GM21360 (cell line): ENCODE data around the gene SMTNL2.
"Not testable (repeated sequence)": the region's sequence is repeated elsewhere in the genome, so short reads cannot be mapped to it uniquely, and the experiment has no call there.

Source experiments
- ATAC-seq: cut with Tn5 transposase; IDR thresholded peaks from one replicate; pipeline ENCODE4 v1.9.1; 2021; ENCODE audit warnings: mild to moderate bottlenecking, moderate library complexity; ENCODE audit not compliant: unreplicated experiment

The SMTNL2 gene

DNA sequence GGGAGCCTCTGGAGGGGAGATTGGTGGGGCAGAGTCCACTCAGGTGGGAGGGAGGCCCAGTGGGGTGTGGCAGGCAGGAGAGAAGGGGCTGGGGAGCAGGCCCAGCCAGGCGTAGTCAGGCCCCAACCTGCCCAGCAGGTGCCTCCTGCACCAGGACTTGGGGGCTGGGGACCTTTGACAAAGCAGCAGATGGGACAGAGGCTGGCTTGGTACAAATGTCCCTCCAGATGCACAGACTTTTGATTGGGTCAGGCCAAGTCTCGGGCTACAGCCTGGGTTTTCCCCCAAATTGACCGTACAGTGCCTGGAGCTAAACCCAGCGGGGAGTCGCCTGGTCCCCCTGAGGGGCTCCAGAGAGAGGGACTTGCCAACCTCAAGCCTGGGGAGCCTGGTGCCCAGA, 24.4 kb upstream of the SMTNL2 start:
- ATAC-seq: no peak

DNA sequence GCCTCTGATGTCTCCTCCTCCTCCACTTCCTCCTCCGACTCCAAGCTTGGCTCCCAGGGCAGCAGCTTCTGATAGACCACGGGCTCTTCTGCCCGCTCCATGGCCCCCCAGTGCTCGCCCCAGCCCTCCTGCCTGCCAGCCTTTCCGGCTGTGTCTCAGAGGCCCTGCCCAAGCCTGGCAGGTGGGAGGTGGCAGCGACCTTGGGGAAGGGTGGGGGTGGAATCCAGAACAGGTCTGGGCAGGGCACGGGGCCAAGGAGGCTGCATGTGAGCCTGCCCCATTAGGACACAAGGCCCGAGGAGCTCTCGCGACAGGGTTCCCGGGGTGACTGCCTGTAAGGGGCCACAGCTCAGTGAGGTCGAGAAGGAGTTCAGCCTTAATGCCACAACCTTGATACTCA, 23.9 kb upstream of the SMTNL2 start, which contains the start of gene GGT6:
Gene GGT6 (minus strand): TSS at position 157 of the 400 bp plus-strand sequence. CDS start 56 bp downstream, at position 101.
- ATAC-seq: no peak

DNA sequence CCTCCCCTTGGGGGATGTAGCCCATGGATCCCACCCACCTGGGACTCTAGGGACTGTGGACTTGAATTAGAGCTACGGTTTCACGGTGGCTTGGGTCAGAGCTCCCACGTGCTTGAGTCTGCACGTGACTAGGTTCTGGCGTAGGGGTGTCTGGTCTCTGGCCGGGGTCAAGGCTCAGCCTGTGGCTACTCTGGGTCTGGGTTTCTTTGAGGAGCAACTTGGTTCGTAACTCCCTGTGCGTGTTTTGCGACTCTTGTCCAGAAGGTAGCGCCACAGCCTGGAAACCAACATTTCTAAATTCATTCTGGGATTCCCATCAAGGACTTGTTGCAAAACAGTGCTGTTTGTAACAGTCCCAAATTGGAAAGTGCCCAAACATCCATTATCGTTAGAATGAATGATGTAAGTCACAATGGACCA, 23.5 kb upstream of the SMTNL2 start:
- ATAC-seq: no peak

DNA sequence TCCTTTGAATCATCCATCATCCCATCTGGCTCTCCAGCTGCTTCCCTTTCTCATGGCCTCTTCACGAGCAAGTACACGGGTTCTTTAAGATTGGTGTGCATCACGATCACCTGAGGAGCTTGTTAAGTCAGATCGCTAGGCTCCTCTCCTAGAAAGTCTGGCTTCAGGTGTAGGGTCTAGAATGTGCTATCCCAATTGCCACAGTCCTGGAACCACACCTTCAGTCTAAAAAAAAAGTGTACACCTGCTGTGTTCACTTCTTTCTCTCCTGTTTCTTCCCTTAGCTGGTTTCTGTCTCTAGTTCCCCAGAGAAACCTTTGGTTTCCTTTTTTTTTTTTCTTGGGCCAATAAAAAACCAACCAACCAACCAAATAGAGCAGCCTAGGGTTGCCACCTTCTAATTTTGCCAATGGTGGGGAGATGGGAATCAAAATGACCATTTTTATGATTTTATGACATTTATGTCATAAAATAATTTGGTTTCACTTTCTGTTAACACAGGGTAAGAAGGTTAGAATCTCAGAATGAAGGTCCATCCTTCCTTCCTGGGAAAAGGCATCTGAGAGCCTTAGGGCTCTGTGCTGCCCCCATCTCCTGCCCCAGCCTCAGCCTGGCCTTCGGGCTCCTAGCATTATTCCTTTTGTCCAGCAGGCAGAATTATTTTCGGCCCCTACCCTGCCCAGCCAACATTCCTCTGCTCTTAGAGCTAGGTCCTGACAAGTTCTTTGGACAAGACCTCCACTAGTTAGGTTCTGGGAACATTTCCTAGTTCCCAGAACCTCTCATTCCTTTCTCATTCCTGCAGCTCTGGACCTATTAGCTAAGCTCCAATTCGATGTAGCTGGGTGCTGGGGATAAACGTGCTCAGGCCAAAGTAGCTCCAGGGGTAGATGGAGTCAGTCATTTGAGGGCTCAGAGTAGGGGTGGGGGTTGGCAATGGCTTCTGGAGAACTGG, 22.0 kb upstream of the SMTNL2 start:
- ATAC-seq: no peak

DNA sequence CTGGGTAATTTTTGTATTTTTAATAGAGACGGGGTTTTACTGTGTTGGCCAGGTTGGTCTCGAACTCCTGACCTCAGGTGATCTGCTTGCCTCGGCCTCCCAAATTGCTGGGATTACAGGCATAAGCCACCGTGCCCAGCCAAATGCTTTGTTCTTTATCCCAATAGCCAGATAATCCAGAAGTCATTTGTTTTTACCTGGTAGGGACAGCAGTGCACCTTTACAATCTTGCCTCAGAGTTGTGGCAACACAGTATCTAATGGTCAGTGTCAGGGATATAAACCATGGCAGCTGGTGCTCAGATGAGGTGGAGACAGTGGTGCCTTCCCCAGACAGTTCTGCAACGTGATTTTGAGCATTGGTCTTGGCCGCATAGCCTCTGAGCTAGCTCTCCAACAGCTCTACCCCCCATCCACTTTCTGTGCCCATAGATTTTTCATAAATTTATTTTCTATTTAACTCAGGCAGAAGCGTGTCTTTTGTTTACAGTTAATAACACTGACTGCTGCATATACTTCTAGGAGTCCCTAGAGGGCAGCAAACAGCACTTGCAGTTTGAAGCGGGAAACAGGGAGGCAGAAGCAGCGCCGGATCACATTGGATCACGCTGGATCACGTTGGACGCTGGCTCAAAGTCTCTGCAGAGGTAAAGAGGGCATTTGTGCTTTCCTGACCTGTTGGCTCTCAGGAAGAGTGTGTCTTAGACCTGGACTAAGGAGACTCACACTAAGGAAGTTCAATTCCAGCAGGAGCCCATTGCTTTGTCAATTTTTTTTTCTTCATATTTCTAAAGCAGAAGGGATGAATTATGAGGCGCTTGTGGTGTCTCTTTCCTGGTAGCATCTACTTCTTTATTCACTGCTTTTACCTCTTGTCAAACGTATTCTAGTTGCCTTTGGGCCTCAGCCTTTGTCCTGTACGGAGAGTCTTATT, 18.9 kb upstream of the SMTNL2 start:
- ATAC-seq: no peak

DNA sequence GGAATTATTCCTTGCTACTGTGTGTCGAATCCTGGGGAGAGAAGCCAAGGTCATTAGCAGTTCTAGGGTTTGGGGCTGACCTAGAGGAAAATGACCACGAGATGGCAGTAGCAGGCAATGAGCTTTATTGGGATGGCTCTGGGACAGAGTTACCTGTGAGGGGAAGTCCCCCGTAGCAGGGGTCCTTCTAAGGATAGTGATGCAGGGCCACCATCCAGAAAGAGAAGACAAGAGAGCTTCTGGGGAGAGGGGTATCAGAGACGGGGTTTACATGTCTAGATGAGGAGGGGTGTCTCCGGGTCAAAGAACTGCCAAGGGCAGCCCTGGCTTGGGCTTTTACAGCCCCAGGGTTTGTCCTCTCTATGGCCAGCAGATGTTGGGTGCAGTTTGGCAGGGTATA, 17.5 kb upstream of the SMTNL2 start:
- no peak for ATAC-seq

DNA sequence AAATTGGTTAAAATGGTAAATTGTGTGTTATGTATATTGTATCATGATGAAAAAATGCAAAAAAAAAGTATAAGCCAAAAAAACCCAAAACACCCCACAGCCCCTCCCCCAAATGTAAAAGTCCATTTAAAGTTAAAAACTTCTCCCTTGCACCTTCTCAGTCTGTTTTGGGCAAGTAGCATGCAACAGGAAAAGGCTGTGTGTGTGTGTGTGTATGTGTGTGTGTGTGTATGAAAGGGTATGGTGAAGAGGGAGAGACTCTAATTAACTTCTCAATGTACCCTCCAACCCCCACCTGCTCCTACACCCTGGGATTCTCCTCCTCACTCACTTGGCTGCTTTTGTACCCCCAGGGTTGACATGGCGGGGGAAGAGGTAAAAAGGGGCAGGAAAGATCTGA, 14.7 kb upstream of the SMTNL2 start:
- ATAC-seq: no peak

DNA sequence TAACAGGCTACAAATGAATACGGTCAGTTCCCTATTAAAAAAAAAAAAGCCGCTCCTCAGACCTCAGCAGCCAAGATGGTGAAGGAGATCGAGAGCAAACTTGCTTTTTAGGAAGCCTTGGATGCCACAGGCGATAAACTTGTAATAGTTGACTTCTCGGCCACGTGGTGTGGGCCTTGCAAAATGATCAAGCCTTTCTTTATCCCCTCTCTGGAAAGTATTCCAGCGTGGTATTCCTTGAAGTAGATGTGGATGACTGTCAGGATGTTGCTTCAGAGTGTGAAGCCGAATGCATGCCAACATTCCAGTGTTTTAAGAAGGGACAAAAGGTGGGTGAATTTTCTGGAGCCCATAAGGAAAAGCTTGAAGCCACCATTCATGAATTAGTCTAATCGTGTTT, 12.2 kb upstream of the SMTNL2 start:
- ATAC-seq: no peak

DNA sequence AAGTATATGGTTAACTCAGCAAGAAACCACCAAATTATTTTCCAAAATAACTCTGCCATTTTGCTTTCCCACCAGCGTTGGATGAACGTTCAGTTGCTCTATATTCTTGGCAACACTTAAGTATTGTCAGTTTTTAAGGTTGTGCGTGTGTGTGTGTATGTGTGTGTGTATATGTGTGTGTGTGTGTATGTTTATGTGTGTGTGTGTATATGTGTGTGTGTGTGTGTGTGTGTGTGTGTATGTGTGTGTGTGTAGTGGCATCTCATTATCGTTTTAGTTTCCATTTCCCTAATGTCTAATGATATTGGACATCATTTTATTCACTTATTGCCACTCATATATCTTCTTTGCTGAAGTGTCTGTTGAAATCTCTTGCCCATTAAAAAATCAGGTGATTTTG, 11.2 kb upstream of the SMTNL2 start:
- ATAC-seq: no peak

DNA sequence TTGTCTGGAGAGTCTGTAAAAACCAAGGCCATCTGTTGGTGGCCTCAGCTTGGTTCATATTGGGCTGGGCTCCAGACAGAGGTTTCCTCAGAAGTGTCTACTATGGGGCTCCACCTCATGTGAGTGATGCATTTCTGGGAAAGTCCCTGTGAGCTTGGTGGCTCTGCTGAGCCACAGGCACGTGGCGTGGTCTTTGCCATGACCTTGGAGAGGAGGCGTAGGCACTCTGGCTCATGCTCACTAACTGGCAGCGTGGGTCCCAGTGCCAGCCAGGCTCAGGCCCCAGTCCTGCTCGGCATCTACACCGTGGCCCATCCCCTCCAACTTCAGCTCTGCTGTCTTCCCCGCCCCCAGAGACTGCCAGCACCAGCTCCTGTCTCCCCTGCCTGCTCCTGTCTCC, 10.7 kb upstream of the SMTNL2 start:
- ATAC-seq: no peak

DNA sequence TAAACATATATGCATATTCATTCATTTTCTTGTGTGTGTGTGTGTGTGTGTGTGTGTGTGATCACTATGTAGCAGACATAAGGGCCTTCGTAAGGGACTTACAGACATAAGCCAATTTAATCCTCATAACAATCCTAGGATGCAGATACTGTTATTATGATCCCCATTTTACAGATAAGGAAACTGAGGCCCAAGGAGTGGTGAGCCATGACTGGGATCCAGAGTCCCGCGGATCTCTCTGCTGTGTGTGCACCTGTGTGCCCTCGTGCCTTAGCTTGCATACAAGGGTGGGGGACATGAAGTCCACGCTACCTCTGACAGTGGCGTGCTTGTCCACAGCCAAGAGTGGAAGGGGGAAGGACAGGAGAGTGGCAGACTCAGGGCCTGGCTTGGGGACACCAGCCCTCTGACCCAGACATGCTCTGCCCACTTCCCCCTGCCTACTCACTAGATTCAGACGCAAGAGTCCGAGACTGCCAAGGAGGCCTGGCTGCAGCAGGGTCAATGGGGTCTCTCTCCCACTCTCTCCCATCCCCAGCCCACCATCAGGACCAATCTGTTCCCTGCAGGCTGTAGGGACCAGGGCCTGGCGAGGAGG, 9.8 kb upstream of the SMTNL2 start:
- no peak for ATAC-seq

DNA sequence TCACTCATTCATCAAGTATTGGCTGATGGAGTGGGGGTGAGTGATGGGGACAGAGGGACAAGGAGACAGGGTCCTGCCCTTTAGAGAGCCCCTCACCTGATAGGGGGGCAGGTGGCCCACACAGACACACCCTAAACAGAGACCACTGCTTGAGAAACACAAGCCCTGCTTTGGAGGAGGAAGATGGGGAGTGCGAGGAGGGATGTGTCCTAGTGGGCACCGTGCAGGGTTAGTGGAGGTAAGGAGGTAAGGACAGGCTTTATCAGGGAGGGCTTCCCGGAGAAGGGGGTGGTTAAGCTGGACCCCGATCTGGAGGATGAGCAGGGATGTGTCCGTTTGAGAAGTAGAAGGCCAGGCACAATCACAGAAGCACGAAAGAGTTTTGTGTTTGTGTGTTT, 8.2 kb upstream of the SMTNL2 start:
- no peak for ATAC-seq

DNA sequence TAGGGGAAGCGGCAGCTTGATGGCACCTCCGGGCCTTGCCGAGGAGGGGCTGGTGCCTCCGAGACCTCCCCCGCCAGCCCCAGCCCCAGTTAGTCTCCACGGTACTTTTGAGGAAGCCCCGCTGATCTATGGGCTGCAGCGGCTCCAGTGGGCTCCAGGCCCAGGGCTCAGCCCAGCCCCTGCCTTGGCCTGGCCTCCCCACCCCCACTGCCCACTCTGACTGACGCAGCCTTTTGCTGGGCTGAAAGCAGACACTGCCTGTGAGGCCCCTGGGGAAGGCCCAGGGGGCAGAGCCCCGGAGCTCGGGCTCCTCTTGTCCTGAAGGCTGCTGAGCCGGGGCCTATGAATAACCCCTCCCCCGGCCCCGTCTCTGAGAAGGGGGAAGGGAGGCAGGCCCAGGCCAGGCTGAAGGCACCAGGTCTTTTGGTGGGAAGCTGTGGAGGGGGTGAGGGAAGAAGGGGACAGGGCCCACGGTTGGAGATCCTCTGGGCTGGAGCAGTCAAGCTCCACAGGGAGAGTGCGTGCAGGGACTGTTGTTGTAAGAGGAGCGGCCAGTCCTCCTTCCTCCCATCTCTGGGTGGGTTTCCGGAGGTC, 7.5 kb upstream of the SMTNL2 start:
- ATAC-seq: no peak

DNA sequence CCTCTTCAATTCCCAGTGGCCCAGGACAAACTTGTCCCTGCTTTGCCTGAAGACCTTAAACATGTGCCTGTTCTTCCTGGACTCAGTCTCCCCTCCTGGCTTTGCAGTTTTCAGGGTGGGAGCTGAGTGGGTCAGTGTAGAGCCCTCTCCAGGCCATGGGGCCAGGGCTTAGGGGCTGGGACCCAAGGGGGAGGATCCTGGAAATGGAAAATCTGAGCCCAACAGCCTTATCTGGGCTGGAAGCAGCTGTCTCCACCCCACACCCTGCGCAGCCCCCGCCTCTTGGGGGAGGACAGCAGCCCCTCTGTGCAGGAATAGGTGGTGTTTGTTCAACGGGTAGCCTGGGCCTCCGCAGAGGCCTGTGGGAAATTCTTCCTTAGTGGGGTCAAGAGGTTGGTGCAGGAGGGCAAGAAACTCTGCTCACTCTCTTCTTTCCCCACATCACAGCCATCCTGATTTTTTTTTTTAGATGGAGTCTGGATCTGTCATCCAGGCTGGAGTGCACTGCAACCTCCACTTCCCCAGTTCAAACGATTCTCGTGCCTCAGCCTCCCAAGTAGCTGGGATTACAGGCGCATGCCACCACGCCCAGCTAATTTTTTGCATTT, 6.8 kb upstream of the SMTNL2 start:
- no peak for ATAC-seq

DNA sequence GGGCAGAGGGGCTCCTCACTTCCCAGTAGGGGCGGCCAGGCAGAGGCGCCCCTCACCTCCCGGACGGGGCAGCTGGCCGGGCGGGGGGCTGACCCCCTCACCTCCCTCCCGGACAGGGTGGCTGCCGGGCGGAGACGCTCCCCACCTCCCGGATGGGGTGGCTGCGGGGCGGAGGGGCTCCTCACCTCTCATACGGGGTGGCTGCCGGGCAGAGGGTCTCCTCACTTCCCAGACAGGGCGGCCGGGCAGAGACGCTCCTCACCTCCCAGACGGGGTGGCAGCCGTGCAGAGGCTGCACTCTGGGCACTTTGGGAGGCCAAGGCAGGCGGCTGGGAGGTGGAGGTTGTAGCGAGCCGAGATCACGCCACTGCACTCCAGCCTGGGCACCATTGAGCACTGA, 6.0 kb upstream of the SMTNL2 start:
- ATAC-seq: not testable (repeated sequence)

DNA sequence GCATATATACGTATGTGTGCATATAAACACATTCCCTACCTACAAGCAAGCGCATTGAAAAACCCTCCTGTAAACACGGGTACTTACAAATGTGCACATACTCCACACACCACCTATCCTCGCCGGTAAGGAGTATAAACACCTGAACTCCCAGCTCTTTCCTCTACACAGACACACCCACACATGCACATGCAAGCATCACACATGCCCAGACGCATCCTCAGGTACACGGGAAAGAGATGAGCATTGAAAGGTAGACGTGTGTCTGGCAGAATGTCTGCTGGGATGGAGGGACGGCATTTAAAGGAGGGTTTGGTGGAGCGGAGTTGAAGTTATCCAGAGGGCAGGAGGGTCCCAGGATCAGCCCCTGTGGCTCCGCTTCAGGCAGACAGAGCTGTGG, 4.7 kb upstream of the SMTNL2 start:
- ATAC-seq: no peak

DNA sequence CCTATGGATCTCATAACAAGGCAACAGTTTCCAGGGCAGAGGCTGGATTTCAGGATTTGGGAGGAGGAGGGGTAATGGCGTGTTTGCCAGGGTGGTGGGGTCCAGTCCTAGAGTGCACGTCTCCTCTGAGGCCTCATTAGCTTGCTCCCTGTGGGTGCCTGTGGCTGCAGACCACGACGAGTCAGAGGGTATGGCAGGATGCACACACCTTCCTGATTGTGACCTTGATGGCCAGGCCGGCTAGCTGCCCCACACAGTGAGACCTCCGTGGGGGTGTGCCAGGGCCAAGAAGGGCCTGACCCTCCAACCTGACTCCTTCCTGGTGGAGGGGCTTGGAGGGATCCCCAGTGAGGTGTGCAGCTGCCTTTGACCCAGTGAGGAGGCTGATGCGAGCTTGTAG, 4.0 kb upstream of the SMTNL2 start:
- no peak for ATAC-seq

DNA sequence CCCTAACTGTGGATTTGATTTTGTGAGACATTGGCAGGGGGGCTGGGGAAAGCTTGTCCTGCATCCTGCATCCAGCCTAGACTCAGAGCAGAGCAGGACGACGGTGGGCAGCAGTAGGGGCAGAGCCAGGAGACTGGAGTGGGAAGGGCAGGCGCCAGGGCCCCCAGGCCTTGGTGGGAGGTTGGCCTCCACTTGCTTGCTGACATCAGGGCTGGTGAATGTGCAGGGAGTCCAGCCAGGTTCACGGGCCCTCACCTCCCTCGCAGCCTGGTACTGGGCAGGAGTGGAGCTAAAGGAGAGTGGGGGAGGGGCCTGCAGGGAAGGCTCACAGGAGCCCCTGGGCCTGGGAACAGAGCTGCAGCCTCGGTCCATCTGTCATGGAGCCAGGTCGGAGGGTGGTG, 2.2 kb upstream of the SMTNL2 start:
- ATAC-seq: no peak

DNA sequence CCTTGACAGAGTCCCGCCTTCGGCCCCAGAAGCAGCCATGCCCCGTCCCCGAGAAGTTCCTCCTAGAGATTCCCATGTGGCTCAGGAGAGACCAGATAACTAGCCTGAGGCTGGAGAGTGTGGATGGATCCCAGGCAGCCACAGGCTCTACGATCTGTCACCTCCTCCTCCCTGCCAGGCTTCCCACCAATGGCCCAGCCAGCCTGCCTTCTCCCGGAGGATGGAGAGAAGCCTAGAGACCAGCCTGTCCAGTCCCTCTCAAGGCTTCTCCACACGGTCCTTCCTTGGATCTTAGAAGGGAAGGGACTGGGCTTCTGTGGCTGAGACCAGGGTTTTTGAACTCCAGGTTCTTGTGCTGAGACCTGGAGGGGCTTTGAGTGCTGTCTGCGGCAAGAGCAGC, 1.6 kb upstream of the SMTNL2 start:
- ATAC-seq: no peak

DNA sequence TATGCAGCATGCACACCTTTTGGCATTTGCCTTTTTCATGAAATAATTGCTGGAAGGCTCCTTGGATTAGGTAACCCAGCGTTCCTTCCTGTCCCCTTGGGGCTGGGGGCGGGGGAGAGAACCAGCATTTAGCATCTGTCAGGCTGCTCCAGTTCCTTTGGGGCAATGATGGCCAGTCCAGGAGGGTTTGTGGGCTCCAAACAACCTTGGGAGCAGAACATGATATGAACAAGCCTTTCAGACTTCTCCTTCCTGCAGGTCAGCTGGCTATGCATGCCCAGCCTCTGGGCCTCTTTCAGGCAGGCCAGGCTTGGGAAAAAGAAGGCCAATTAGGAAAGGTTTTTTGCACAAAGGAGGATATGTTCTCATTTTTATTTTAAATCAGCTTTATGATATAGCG, 1.1 kb upstream of the SMTNL2 start:
- ATAC-seq: no peak

DNA sequence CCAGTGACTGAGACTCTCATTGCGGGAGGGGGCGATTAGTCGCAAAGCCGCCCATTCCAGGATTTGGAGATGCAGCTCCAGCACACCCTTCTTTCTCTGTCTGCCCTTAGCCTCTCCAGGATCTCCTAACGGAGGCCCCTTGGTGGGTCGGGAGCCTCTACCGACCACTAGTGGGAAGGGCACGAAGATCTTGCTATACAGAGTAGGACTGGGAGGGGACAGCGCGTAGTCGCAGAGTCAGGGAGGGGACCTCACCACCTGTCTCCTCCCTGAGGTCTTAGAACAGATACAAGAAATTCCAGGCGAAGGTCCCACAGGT, 588 bp upstream of the SMTNL2 start:
- no peak for ATAC-seq
